ENCODE measurements around the gene CPE. TPM values are rescaled to one million over a fixed set of nuclear protein-coding genes. Genes with fewer than 3 reads are reported as not detected.

The CPE gene
- total RNA-seq, 6 experiments from 2014 or later = 0.09 TPM; not detected in 5

DNA sequence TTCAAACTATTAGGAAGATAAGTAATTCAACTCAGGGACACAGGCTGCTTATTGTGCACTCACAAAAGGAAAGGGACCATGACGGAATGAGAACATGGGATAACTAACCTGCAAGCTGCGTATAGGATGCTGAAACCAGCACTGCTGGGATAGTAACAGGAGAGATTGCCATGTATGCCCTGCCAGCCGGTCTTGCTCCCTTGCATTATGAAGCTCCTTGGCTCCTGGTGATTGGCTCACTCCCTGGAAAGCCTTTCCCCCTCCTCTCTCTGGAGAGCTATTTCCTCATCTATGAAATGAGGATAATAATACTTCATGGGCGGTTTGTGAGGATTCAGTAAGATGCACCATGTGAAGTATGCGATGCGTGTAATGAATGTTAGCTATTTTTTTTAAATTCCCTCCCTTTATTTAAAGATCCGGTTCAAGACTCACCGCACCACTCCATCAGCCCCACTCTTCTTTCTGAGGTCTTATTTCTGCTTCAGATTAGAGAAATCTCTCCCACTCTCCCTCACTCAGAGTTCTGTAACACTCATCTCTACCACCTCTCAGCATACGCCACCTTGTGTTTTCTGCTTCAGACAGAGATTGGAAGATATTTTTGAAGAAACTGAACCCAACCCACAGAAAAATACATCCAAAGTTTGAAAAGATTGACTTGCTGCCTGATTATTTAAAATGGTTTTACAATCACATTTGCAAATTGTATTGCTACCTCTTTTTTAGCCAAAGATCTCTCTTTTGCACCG, 33.0 kb upstream of the CPE start:
- Mint-ChIP-seq H3K4me1 (ENCODE audit: low read depth) (no peaks in the 10 kb centered on the region), H3K36me3 (ENCODE audit: low read depth) (no peaks in the 10 kb centered on the region), H3K4me3 (no peak overlapping the region), H3K9me3 (no peaks in the 10 kb centered on the region), H3K27ac (no peak overlapping the region), H3K27me3 (ENCODE audit: insufficient read depth) (no peaks in the 10 kb centered on the region)
- TF ChIP-seq CTCF (IDR thresholded peaks at IDR 0.05) = peak; percentile 21; the same call in 1 of the 2 replicates
- DNase-seq = no peak

- Mint-ChIP-seq H3K4me1 (ENCODE audit: low read depth) (no peaks in the 10 kb centered on the region), H3K36me3 (ENCODE audit: low read depth) (no peaks in the 10 kb centered on the region), H3K27me3 (ENCODE audit: insufficient read depth) (peaks cover 2% of the 10 kb centered on the region; the same call in 1 of the 2 replicates), H3K4me3 (no peak overlapping the region), H3K27ac (no peak overlapping the region), H3K9me3 (no peaks in the 10 kb centered on the region)
- TF ChIP-seq CTCF (IDR thresholded peaks at IDR 0.05) = no peak
- no peak for DNase-seq
Measured at GRCh38 chr4:165347647-165348569, 30.9 kb upstream of the CPE start.

DNA sequence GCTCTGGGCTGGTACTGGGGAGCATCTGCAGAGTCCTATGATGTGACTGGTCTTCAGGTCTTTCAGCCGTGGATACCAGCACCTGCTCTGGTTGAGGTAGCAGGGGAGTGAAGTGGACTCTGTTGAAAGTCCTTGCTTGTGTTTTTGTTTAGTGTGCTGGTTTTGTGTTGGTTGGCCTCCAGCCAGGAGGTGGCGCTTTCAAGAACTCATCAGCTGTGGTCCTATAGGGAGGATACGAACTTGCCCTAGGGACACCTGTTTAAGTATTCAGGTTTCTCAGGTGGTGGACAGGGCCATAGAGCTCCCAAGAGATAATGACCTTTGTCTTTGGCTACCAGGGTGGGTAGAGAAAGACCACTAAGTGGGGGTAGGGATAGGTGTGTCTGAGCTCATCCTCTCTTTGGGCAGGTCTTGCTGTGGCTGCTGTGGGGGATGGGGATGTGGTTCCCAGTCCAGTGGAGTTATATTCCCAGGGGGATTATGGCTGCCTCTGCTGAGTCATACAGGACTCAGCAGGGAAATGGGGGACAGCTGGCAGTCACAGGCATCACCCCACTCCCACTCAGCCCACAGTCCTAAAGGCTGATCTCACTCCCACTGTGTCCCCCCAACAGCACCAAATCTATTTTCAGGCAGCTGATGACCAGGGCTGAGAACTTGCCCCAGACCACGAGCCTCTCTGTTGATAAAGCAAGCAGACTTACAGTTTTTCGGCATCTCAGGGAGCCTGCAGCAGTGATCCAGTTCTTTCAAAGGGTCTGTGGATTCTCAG, 27.3 kb upstream of the CPE start:
- no peaks in the 10 kb centered on the region for H3K9me3 Mint-ChIP-seq
- no peaks in the 10 kb centered on the region for H3K36me3 Mint-ChIP-seq (ENCODE audit: low read depth)
- no peak; the same call in 1 of the 2 replicates for TF ChIP-seq CTCF (IDR thresholded peaks at IDR 0.05)
- H3K27ac Mint-ChIP-seq = no peak overlapping the region
- H3K4me3 Mint-ChIP-seq = no peak overlapping the region
- no peaks in the 10 kb centered on the region for H3K4me1 Mint-ChIP-seq (ENCODE audit: low read depth)
- peaks cover 9% of the 10 kb centered on the region for H3K27me3 Mint-ChIP-seq (ENCODE audit: insufficient read depth)
- no peak for DNase-seq

DNA sequence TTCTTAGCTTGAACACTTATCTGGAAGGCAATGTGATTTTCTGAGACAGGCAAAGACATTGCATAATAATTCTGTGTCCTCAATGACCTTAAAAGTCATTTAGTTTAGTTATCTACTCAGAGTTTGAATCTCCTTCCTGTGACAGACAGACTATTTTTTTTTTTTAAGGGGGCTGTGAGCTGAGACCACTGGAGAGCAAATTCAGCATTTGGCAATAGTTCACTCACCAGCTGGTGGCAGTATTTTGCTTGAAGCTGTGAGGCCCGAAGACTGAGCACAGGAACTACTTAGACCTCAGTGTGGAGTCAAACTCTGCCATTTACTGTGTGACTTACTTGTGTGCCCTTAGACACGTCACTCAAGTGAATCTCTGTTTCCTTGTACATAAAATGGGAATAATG, 22.9 kb upstream of the CPE start:
- DNase-seq = peak; percentile 33
- no peaks in the 10 kb centered on the region for H3K36me3 Mint-ChIP-seq (ENCODE audit: low read depth)
- H3K4me1 Mint-ChIP-seq (ENCODE audit: low read depth) = peaks cover 13% of the 10 kb centered on the region; the same call in 1 of the 2 replicates
- no peak overlapping the region for H3K4me3 Mint-ChIP-seq
- H3K9me3 Mint-ChIP-seq = no peaks in the 10 kb centered on the region
- TF ChIP-seq CTCF (IDR thresholded peaks at IDR 0.05) = peak; percentile 70
- H3K27me3 Mint-ChIP-seq (ENCODE audit: insufficient read depth) = peaks cover 23% of the 10 kb centered on the region
- no peak overlapping the region for H3K27ac Mint-ChIP-seq

DNA sequence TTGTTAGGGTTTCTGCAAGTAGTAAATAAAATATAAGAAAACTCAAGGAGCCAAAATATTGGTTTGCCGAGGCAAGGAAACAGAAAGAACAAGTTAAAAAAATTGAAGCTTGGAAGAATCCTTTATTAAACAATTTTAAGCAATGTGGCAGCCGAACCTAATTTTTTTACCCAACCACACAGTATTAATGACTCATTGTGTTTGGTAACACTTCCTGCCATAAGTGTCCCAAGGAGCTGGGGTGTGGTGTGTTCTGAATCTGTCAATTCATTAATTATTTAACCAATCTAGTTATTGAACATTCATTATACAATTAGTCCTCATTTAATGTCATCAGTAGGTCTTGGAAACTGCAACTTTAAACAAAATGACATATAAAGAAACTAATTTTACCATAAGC, 19.3 kb upstream of the CPE start:
- Mint-ChIP-seq H3K27me3 (ENCODE audit: insufficient read depth) (peaks cover 24% of the 10 kb centered on the region), H3K36me3 (ENCODE audit: low read depth) (no peaks in the 10 kb centered on the region), H3K9me3 (no peaks in the 10 kb centered on the region), H3K27ac (no peak overlapping the region), H3K4me3 (no peak overlapping the region), H3K4me1 (ENCODE audit: low read depth) (peaks cover 13% of the 10 kb centered on the region; the same call in 1 of the 2 replicates)
- no peak for TF ChIP-seq CTCF (IDR thresholded peaks at IDR 0.05)
- no peak for DNase-seq

All from HFFc6 (cell line).